ENCODE data around the gene TGFBR3. TPM values are rescaled to one million over a fixed set of nuclear protein-coding genes. Genes with fewer than 3 reads are reported as not detected.

The TGFBR3 gene
- total and polyA plus RNA-seq, 2 of the 8 experiments (the other 6 are each of a cell fraction or from before 2014, with no cell fraction given) = 2.0 to 6.1 TPM

- H2BK120ac ChIP-seq (replicated peaks; ENCODE audit: low read depth, low read length) = no peak overlapping the region
- H3K23me2 ChIP-seq (ENCODE audit: low read depth, low read length) = no peaks in the 10 kb centered on the region; the same call in 1 of the 2 replicates
- WGBS, 2 experiments (ENCODE audit: extremely low coverage in 1 of 2, insufficient coverage in 1 of 2, insufficient read length in 1 of 2, insufficient replicate concordance in 2 of 2, low coverage in 1 of 2, low lambda C conversion rate in 2 of 2, missing lambda C conversion rate in 1 of 2) = 86% methylated on average over 8 of the region's 8 CpGs; no CpG with 5 or more reads in 1 of the 2 experiments
- H3K14ac ChIP-seq (ENCODE audit: insufficient read length) = no peak overlapping the region
- no peak overlapping the region for H2AK5ac ChIP-seq (ENCODE audit: low read depth, low read length)
- H2BK15ac ChIP-seq (ENCODE audit: low read length) = no peak overlapping the region
- no peaks in the 10 kb centered on the region for H3K36me3 ChIP-seq (ENCODE audit: control insufficient read depth in 2 of 4, insufficient read depth in 4 of 4, low read length in 3 of 4)
- no peak overlapping the region for H2BK12ac ChIP-seq (ENCODE audit: low read depth, low read length)
- H3K79me1 ChIP-seq (ENCODE audit: low read depth, low read length) = no peaks in the 10 kb centered on the region
- H4K20me1 ChIP-seq (replicated peaks in 1 of 2; ENCODE audit: control insufficient read depth in 1 of 2, insufficient read depth in 2 of 2, low read length in 2 of 2) = no peaks in the 10 kb centered on the region
- peaks cover 0 to 3% (median 0%) of the 10 kb centered on the region in 4 experiments; a peak in 1 of 7 replicates for H3K4me1 ChIP-seq (replicated peaks in 1 of 4; ENCODE audit: control insufficient read depth in 3 of 4, insufficient read depth in 4 of 4, low read length in 3 of 4)
- H3K4ac ChIP-seq (replicated peaks; ENCODE audit: insufficient read length, low read depth, low read length) = no peak overlapping the region
- H3K9ac ChIP-seq (replicated peaks in 1 of 4; ENCODE audit: extremely low read depth in 1 of 4, low read depth in 3 of 4, low read length in 3 of 4) = no peak overlapping the region
- no peak overlapping the region for H3K4me2 ChIP-seq (ENCODE audit: insufficient read depth in 1 of 2, low read depth in 2 of 2, low read length in 2 of 2)
- no peak overlapping the region for H4K5ac ChIP-seq (ENCODE audit: insufficient read length, low read depth, low read length)
- no peaks in the 10 kb centered on the region for H3K9me3 ChIP-seq (ENCODE audit: insufficient read depth in 2 of 2, low read depth in 1 of 2, low read length in 1 of 2)
- no peak for DNase-seq (ENCODE audit: low read depth in 1 of 2, low spot score in 2 of 2)
- ChIA-PET POLR2A (ENCODE audit: partially characterized antibody) (no interaction called here), CTCF (ENCODE audit: partially characterized antibody) (interaction anchor here (0.8 to 1.5 kb wide), 4 partner anchors 10 to 256 kb away, joined by 3 to 4 read pairs (median 3); no protein-coding TSS in a partner anchor)
- no peak overlapping the region for H3K23ac ChIP-seq (ENCODE audit: insufficient read length)
- no peak overlapping the region for H3K18ac ChIP-seq (ENCODE audit: extremely low read depth, low read length)
- no peaks in the 10 kb centered on the region for H3K27me3 ChIP-seq (replicated peaks in 1 of 4; ENCODE audit: control insufficient read depth in 3 of 4, extremely low read depth in 1 of 4, insufficient read depth in 3 of 4, low read length in 3 of 4)
- no peak overlapping the region for H4K91ac ChIP-seq (replicated peaks; ENCODE audit: insufficient read length, low read length)
- H3K56ac ChIP-seq (replicated peaks; ENCODE audit: insufficient read length, low read depth, low read length) = no peak overlapping the region
- H2AFZ ChIP-seq (ENCODE audit: low read length) = no peak overlapping the region
- no peak overlapping the region for H3K4me3 ChIP-seq (ENCODE audit: extremely low read depth in 1 of 4, insufficient read depth in 2 of 4, low read depth in 3 of 4, low read length in 4 of 4)
- H2BK20ac ChIP-seq (ENCODE audit: low read length) = no peak overlapping the region
- H3K27ac ChIP-seq (ENCODE audit: low read depth, low read length) = no peak overlapping the region
- FAIRE-seq = no peak
- no peaks in the 10 kb centered on the region for H3K79me2 ChIP-seq (ENCODE audit: control insufficient read depth in 1 of 2, insufficient read depth in 2 of 2, low read length in 2 of 2)
- H2BK5ac ChIP-seq (ENCODE audit: low read depth, low read length) = no peak overlapping the region
- no peak overlapping the region for H4K8ac ChIP-seq (ENCODE audit: extremely low read depth, insufficient read depth, low read length)
- TF ChIP-seq GTF2F1 (IDR thresholded peaks at IDR 0.05; ENCODE audit: borderline replicate concordance, low read depth, low read length) = no peak
- TF ChIP-seq RFX5 (IDR thresholded peaks at IDR 0.05; ENCODE audit: borderline replicate concordance, low read depth, low read length) = no peak
- TF ChIP-seq CEBPB (IDR thresholded peaks at IDR 0.05; ENCODE audit: low read depth, low read length) = no peak
- no peak for TF ChIP-seq EP300 (IDR thresholded peaks at IDR 0.05; ENCODE audit: borderline replicate concordance in 1 of 2, low read depth in 2 of 2, low read length in 2 of 2)
- no peak for TF ChIP-seq SIRT6 (IDR thresholded peaks at IDR 0.05; ENCODE audit: low read length)
- no peak for TF ChIP-seq MAX (IDR thresholded peaks at IDR 0.05)
- no peak for TF ChIP-seq SRF (IDR thresholded peaks at IDR 0.05; ENCODE audit: low read depth, low read length)
- no peak for TF ChIP-seq SIN3A (conservative IDR thresholded peaks at IDR 0.05 in 1 of 2, IDR thresholded peaks at IDR 0.05 in 1 of 2; ENCODE audit: low read depth in 1 of 2, low read length in 2 of 2)
- TF ChIP-seq SUZ12 (IDR thresholded peaks at IDR 0.05; ENCODE audit: low read length) = no peak
- no peak for TF ChIP-seq TCF12 (IDR thresholded peaks at IDR 0.05; ENCODE audit: low read depth, low read length)
- no peak for TF ChIP-seq YY1 (IDR thresholded peaks at IDR 0.05; ENCODE audit: low read depth, low read length)
- TF ChIP-seq CBX8 (IDR thresholded peaks at IDR 0.05; ENCODE audit: borderline replicate concordance, low read depth, low read length) = no peak
- no peak for TF ChIP-seq HDAC6 (IDR thresholded peaks at IDR 0.05; ENCODE audit: low read depth, low read length)
Measured at GRCh38 chr1:91757763-91758460, 128.0 kb downstream of the TGFBR3 start.

Data from H1 (cell line).